H1 (cell line): Measurements from ENCODE around the gene TRAPPC3.

ENCODE experiments used
- CEBPB ChIP-seq: IDR thresholded peaks from 2 replicates; pipeline ENCODE4 v1.6.1; 2012; ENCODE audit warnings: low read depth, low read length
- EP300 ChIP-seq, 2 experiments: IDR thresholded peaks; 1 replicate in 1 of 2; 2 replicates in 1 of 2; pipeline ENCODE4 v1.6.1; 2011 to 2012; ENCODE audit warnings: low read depth in 2 of 2, low read length in 2 of 2, mild to moderate bottlenecking in 2 of 2, borderline replicate concordance in 1 of 2, inconsistent platforms in 1 of 2, moderate library complexity in 1 of 2
- PHF8 ChIP-seq: fragments of 200-600 bp; sonication (generic); conservative IDR thresholded peaks from 2 replicates; pipeline ENCODE4 v1.7.1; 2012; ENCODE audit warnings: low read depth, mild to moderate bottlenecking, inconsistent platforms, low read length, moderate library complexity
- POLR2AphosphoS5 ChIP-seq: IDR thresholded peaks from 2 replicates; pipeline ENCODE4 v1.6.1; 2011; ENCODE audit warnings: low read depth, low read length
- SIN3A ChIP-seq, 2 experiments: IDR thresholded peaks in 1 of 2; conservative IDR thresholded peaks in 1 of 2; 2 replicates each; pipeline ENCODE4 v1.6.1; 2011 to 2012; ENCODE audit warnings: low read length in 2 of 2, improper control_type of control experiment in 1 of 2, low read depth in 1 of 2, mild to moderate bottlenecking in 1 of 2
- ZNF274 ChIP-seq: IDR thresholded peaks from 2 replicates; pipeline ENCODE4 v1.7.0; 2012; ENCODE audit warnings: low read length, borderline replicate concordance; ENCODE audit errors: extremely low read depth
- TF ChIP-seq, protein P1 (sequence below): IDR thresholded peaks from 2 replicates; pipeline ENCODE4 v1.6.1; 2011; ENCODE audit warnings: low read depth, mild to moderate bottlenecking, low read length; ENCODE audit not compliant: insufficient read depth
- TF ChIP-seq, protein P2 (sequence below), 3 experiments: IDR thresholded peaks; 1 replicate in 2 of 3; 2 replicates in 1 of 3; pipeline versions ENCODE4 v1.5.1 to v1.6.1; 2011; ENCODE audit warnings: low read length in 3 of 3, mild to moderate bottlenecking in 3 of 3, inconsistent platforms in 2 of 3, low read depth in 1 of 3, moderate library complexity in 1 of 3; ENCODE audit not compliant: insufficient read depth in 1 of 3; ENCODE audit errors: control extremely low read depth in 1 of 3
- TF ChIP-seq, protein P3 (sequence below): IDR thresholded peaks from 2 replicates; pipeline ENCODE4 v1.6.1; 2012; ENCODE audit warnings: inconsistent platforms
- TF ChIP-seq, protein P4 (sequence below): IDR thresholded peaks from 2 replicates; pipeline ENCODE4 v1.6.1; 2011; ENCODE audit warnings: low read length, improper control_type of control experiment

DNA sequence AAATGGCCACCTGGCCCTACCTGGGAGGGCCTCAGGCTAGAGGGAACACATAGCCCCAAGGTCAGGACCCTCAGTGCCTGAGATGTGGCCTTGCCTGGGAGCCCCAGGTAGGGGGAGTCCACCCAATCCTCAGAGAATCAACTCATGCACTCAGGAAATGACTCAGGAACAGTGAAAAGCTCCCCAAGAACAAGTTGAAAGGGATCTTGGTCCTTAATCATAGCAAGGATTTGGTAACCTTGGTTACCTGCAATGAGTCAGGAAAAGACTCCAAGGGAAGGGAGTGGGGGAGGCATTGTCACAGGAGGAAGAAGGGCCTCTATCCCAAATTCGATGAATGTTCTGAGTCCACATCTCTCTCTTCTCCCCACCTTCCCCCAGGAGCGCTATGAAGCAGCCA, 23.7 kb upstream of the TRAPPC3 start:
- TF ChIP-seq, protein P1, sequence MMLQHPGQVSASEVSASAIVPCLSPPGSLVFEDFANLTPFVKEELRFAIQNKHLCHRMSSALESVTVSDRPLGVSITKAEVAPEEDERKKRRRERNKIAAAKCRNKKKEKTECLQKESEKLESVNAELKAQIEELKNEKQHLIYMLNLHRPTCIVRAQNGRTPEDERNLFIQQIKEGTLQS, result no peak
- TF ChIP-seq, protein P2, sequence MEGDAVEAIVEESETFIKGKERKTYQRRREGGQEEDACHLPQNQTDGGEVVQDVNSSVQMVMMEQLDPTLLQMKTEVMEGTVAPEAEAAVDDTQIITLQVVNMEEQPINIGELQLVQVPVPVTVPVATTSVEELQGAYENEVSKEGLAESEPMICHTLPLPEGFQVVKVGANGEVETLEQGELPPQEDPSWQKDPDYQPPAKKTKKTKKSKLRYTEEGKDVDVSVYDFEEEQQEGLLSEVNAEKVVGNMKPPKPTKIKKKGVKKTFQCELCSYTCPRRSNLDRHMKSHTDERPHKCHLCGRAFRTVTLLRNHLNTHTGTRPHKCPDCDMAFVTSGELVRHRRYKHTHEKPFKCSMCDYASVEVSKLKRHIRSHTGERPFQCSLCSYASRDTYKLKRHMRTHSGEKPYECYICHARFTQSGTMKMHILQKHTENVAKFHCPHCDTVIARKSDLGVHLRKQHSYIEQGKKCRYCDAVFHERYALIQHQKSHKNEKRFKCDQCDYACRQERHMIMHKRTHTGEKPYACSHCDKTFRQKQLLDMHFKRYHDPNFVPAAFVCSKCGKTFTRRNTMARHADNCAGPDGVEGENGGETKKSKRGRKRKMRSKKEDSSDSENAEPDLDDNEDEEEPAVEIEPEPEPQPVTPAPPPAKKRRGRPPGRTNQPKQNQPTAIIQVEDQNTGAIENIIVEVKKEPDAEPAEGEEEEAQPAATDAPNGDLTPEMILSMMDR (IDR thresholded peaks at IDR 0.05; ENCODE audit: control extremely low read depth in 1 of 3, insufficient read depth in 1 of 3, low read depth in 1 of 3, low read length in 3 of 3), result no peak
- TF ChIP-seq, protein P3, sequence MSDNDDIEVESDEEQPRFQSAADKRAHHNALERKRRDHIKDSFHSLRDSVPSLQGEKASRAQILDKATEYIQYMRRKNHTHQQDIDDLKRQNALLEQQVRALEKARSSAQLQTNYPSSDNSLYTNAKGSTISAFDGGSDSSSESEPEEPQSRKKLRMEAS, result no peak
- TF ChIP-seq ZNF274 (no peak), SIN3A (conservative IDR thresholded peaks at IDR 0.05 in 1 of 2, IDR thresholded peaks at IDR 0.05 in 1 of 2; ENCODE audit: low read depth in 1 of 2, low read length in 2 of 2) (no peak), CEBPB (no peak), PHF8 (no peak), EP300 (IDR thresholded peaks at IDR 0.05; ENCODE audit: borderline replicate concordance in 1 of 2, low read depth in 2 of 2, low read length in 2 of 2) (no peak), POLR2AphosphoS5 (no peak)
- TF ChIP-seq, protein P4, sequence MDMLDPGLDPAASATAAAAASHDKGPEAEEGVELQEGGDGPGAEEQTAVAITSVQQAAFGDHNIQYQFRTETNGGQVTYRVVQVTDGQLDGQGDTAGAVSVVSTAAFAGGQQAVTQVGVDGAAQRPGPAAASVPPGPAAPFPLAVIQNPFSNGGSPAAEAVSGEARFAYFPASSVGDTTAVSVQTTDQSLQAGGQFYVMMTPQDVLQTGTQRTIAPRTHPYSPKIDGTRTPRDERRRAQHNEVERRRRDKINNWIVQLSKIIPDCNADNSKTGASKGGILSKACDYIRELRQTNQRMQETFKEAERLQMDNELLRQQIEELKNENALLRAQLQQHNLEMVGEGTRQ, result no peak
